ENCODE data around the gene ZC3H6.

The ZC3H6 gene

DNA sequence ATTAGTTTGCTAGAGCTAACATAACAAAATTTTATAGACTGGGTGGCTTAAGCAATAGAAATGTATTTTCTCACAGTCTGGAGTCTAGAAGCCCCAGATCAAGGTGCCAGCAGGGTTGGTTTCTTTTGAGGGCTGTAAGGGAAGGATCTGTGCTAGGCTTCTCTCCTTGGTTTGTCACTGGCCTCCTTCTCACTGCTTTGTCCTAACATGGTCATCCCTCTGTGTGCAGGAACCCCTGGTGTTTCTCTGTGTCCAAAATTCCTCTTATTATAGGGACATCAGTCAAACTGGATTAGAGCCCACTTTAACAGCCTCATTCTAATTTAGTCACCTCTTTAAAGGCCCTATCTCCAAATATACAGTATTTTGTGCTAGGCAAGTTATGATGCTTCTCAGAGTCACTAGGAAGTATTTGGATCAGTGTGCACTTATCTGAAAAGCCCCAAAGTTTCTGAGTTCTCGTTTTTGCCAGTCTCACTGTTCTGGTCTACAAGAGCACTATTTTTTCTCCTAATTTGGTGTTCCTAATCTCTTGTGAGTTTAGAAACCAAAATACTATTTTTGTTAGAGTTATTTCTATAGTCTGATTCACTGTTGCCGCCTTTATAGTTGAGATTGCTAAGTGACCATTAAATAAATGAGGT is 29.0 kb downstream of the ZC3H6 start:
- H3K27ac ChIP-seq, result no peak overlapping the region
- H3K4me3 ChIP-seq (ENCODE audit: low read depth in 1 of 2, low read length in 1 of 2), result no peak overlapping the region
- H3K4me1 ChIP-seq (ENCODE audit: control insufficient read depth in 1 of 2, insufficient read depth in 1 of 2, low read depth in 1 of 2, low read length in 1 of 2), result no peaks in the 10 kb centered on the region
- peaks cover 28% of the 10 kb centered on the region for H3K36me3 ChIP-seq
- H3K27me3 ChIP-seq, result no peaks in the 10 kb centered on the region
- TF ChIP-seq, protein P1, sequence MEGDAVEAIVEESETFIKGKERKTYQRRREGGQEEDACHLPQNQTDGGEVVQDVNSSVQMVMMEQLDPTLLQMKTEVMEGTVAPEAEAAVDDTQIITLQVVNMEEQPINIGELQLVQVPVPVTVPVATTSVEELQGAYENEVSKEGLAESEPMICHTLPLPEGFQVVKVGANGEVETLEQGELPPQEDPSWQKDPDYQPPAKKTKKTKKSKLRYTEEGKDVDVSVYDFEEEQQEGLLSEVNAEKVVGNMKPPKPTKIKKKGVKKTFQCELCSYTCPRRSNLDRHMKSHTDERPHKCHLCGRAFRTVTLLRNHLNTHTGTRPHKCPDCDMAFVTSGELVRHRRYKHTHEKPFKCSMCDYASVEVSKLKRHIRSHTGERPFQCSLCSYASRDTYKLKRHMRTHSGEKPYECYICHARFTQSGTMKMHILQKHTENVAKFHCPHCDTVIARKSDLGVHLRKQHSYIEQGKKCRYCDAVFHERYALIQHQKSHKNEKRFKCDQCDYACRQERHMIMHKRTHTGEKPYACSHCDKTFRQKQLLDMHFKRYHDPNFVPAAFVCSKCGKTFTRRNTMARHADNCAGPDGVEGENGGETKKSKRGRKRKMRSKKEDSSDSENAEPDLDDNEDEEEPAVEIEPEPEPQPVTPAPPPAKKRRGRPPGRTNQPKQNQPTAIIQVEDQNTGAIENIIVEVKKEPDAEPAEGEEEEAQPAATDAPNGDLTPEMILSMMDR (IDR thresholded peaks at IDR 0.05), result no peak
- no peaks in the 10 kb centered on the region for H3K9me3 ChIP-seq

DNA sequence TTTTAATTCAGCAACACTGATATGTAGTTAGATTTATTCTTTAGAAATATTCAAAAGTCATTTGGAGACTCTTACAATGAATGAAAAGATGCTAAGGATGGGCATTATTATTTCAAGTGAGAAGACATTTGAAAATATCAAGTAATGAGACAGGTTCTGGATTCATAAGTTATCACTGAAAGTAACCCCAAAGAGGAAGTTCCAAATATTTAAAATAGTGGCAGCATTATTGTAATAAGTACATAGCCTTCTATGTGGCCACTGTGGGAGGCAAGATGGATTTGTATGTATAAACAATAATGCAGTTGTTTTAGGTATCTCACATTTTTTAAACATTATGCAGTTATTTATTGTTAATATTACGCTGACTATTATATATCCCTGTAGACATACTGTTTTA is 29.7 kb downstream of the ZC3H6 start:
- H3K36me3 ChIP-seq, result peaks cover 26% of the 10 kb centered on the region
- no peaks in the 10 kb centered on the region for H3K27me3 ChIP-seq
- TF ChIP-seq, protein P1 (IDR thresholded peaks at IDR 0.05), result no peak
- H3K9me3 ChIP-seq, result no peaks in the 10 kb centered on the region
- no peak overlapping the region for H3K27ac ChIP-seq
- no peaks in the 10 kb centered on the region for H3K4me1 ChIP-seq (ENCODE audit: control insufficient read depth in 1 of 2, insufficient read depth in 1 of 2, low read depth in 1 of 2, low read length in 1 of 2)
- H3K4me3 ChIP-seq (ENCODE audit: low read depth in 1 of 2, low read length in 1 of 2), result no peak overlapping the region

DNA sequence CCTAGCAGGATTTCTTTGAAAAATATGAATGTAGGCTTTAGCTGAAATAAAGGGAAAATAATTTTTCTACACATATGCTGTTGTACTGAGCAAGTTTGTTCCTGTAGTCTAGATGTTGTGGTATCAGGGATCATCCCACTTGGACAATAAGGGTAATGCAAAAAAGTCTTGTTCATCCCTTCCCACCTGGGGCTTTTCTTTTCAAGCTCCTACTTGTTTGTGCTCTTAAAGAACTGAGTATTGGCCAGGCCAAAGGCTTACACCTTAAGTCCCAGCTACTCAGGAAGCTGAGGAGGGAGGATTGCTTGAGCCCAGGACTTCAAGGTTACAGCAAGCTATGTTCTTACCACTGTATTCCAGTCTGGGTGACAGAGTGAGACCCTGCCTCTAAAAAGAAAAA is 35.5 kb downstream of the ZC3H6 start:
- Histone ChIP-seq H3K36me3 (peaks cover 38% of the 10 kb centered on the region), H3K27me3 (no peaks in the 10 kb centered on the region), H3K27ac (no peak overlapping the region), H3K9me3 (no peaks in the 10 kb centered on the region), H3K4me1 (ENCODE audit: control insufficient read depth in 1 of 2, insufficient read depth in 1 of 2, low read depth in 1 of 2, low read length in 1 of 2) (no peaks in the 10 kb centered on the region), H3K4me3 (ENCODE audit: low read depth in 1 of 2, low read length in 1 of 2) (no peak overlapping the region)
- TF ChIP-seq, protein P1 (IDR thresholded peaks at IDR 0.05), result no peak

DNA sequence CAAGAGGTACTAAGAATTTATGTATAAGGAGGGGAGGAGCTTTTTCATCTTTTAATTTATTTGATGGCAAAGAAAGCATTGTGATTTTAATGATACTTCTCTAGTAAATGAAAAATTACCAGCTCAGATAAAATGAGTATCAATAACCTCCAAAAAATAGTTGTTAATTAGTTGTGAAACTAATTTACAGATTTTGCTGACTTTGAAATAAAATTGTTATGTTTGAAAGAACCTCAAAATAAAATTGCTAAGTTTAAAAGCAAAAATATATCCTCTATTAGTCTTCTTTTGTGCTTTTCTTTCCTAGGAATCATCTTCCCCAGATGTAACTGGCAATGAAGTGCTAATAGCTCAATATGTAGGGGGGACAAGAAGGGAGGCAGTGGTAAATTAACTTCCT is 36.5 kb downstream of the ZC3H6 start:
- Histone ChIP-seq H3K4me3 (ENCODE audit: low read depth in 1 of 2, low read length in 1 of 2) (no peak overlapping the region), H3K36me3 (peaks cover 34% of the 10 kb centered on the region), H3K27me3 (no peaks in the 10 kb centered on the region), H3K9me3 (no peaks in the 10 kb centered on the region), H3K27ac (no peak overlapping the region), H3K4me1 (ENCODE audit: control insufficient read depth in 1 of 2, insufficient read depth in 1 of 2, low read depth in 1 of 2, low read length in 1 of 2) (no peaks in the 10 kb centered on the region)
- TF ChIP-seq, protein P1 (IDR thresholded peaks at IDR 0.05), result no peak

DNA sequence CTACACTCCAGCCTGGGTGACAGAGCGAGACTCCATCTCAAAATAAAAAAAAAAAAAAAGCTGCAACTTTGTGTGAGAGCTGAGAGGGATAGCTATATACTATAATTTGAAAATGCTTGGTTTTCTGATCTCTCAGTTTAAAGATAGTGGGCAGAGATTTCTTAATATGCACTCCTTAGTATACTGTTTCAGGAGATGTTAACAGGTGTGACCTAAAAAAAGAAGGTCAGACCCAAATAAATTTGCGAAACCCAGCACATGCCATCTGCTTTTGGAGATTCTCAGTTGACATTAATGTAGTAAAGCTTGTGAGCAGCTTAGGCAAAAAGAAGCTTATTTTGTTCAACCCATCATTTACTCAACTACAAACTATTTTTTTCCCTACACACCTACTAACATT is 37.4 kb downstream of the ZC3H6 start:
- Histone ChIP-seq H3K27me3 (no peaks in the 10 kb centered on the region), H3K27ac (no peak overlapping the region), H3K4me1 (ENCODE audit: control insufficient read depth in 1 of 2, insufficient read depth in 1 of 2, low read depth in 1 of 2, low read length in 1 of 2) (no peaks in the 10 kb centered on the region), H3K4me3 (ENCODE audit: low read depth in 1 of 2, low read length in 1 of 2) (no peak overlapping the region), H3K36me3 (peaks cover 31% of the 10 kb centered on the region), H3K9me3 (no peaks in the 10 kb centered on the region)
- TF ChIP-seq, protein P1 (IDR thresholded peaks at IDR 0.05), result no peak
